PFSK-1 (cell line): ENCODE data around the gene PDE8B.

Source experiments
- FOXP2 ChIP-seq: optimal IDR thresholded peaks from 2 replicates; pipeline ENCODE3; 2011; ENCODE audit warnings: borderline replicate concordance, control low read depth, inconsistent platforms; ENCODE audit not compliant: insufficient read depth; ENCODE audit errors: extremely low read length, extremely low read depth
- POLR2AphosphoS5 ChIP-seq: IDR thresholded peaks from 2 replicates; pipeline ENCODE4 v1.6.1; 2012; ENCODE audit warnings: low read depth, mild to moderate bottlenecking, control low read depth, low read length, moderate library complexity
- SIN3A ChIP-seq: IDR thresholded peaks from 2 replicates; pipeline ENCODE4 v1.6.1; 2012; ENCODE audit warnings: mild to moderate bottlenecking, low read length, moderate library complexity, borderline replicate concordance; ENCODE audit not compliant: insufficient read depth
- TAF1 ChIP-seq: IDR thresholded peaks from 2 replicates; pipeline ENCODE4 v1.6.1; 2012; ENCODE audit warnings: low read length, control low read depth, borderline replicate concordance; ENCODE audit not compliant: insufficient read depth
- TF ChIP-seq, protein P1 (sequence below), 2 experiments: IDR thresholded peaks; 2 replicates each; pipeline versions ENCODE4 v1.6.1 to v1.8.0; 2011 to 2012; ENCODE audit warnings: low read depth in 2 of 2, low read length in 2 of 2, control low read depth in 1 of 2, inconsistent platforms in 1 of 2, mild to moderate bottlenecking in 1 of 2, moderate library complexity in 1 of 2; ENCODE audit not compliant: insufficient read depth in 1 of 2

Gene PDE8B

GRCh38 chr5:77302653-77303052 is 92.2 kb downstream of the PDE8B start:
- TF ChIP-seq, protein P1, sequence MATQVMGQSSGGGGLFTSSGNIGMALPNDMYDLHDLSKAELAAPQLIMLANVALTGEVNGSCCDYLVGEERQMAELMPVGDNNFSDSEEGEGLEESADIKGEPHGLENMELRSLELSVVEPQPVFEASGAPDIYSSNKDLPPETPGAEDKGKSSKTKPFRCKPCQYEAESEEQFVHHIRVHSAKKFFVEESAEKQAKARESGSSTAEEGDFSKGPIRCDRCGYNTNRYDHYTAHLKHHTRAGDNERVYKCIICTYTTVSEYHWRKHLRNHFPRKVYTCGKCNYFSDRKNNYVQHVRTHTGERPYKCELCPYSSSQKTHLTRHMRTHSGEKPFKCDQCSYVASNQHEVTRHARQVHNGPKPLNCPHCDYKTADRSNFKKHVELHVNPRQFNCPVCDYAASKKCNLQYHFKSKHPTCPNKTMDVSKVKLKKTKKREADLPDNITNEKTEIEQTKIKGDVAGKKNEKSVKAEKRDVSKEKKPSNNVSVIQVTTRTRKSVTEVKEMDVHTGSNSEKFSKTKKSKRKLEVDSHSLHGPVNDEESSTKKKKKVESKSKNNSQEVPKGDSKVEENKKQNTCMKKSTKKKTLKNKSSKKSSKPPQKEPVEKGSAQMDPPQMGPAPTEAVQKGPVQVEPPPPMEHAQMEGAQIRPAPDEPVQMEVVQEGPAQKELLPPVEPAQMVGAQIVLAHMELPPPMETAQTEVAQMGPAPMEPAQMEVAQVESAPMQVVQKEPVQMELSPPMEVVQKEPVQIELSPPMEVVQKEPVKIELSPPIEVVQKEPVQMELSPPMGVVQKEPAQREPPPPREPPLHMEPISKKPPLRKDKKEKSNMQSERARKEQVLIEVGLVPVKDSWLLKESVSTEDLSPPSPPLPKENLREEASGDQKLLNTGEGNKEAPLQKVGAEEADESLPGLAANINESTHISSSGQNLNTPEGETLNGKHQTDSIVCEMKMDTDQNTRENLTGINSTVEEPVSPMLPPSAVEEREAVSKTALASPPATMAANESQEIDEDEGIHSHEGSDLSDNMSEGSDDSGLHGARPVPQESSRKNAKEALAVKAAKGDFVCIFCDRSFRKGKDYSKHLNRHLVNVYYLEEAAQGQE (IDR thresholded peaks at IDR 0.05; ENCODE audit: insufficient read depth in 1 of 2, low read depth in 2 of 2, low read length in 2 of 2) = no peak
- no peak for TF ChIP-seq FOXP2
- no peak for TF ChIP-seq POLR2AphosphoS5
- TF ChIP-seq SIN3A = no peak
- TF ChIP-seq TAF1 = no peak

- no peak for TF ChIP-seq FOXP2
- TF ChIP-seq, protein P1 (IDR thresholded peaks at IDR 0.05; ENCODE audit: insufficient read depth in 1 of 2, low read depth in 2 of 2, low read length in 2 of 2) = no peak
- no peak for TF ChIP-seq TAF1
- TF ChIP-seq POLR2AphosphoS5 = no peak
- no peak for TF ChIP-seq SIN3A
These were observed 93.9 kb downstream of the PDE8B start for GRCh38 chr5:77304388-77304787.

GRCh38 chr5:77305222-77305846 is 94.9 kb downstream of the PDE8B start:
- TF ChIP-seq, protein P1 (IDR thresholded peaks at IDR 0.05; ENCODE audit: insufficient read depth in 1 of 2, low read depth in 2 of 2, low read length in 2 of 2) = no peak
- TF ChIP-seq TAF1 (no peak), POLR2AphosphoS5 (no peak), SIN3A (no peak), FOXP2 (no peak)

- TF ChIP-seq TAF1 (no peak), POLR2AphosphoS5 (no peak), SIN3A (no peak), FOXP2 (no peak)
- TF ChIP-seq, protein P1 (IDR thresholded peaks at IDR 0.05; ENCODE audit: insufficient read depth in 1 of 2, low read depth in 2 of 2, low read length in 2 of 2) = no peak
These were observed 95.5 kb downstream of the PDE8B start for GRCh38 chr5:77305956-77306355.

DNA sequence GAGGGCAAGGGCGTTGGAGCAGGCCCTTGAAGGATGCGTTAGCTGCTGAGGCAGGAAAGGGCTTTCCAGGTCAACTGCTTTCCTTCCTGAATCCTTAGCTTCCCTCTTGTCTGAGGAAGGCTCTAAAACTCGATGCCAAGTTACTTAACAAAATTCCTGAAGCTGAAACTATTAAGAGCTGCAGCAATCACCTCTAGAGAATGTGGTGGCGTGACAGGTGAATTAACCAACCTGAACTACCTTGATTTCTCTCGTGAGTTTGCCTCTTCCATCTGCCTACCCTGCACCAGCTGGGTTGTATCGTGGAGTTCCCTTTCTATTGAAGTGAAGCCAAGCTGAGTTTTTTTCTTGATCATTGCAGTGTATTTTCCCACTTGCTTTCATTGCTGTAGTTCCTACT is 96.1 kb downstream of the PDE8B start:
- TF ChIP-seq SIN3A = no peak
- TF ChIP-seq, protein P1 (IDR thresholded peaks at IDR 0.05; ENCODE audit: insufficient read depth in 1 of 2, low read depth in 2 of 2, low read length in 2 of 2) = no peak
- TF ChIP-seq FOXP2 = no peak
- TF ChIP-seq TAF1 = no peak
- no peak for TF ChIP-seq POLR2AphosphoS5
